ENCODE results near the gene PIP4P1. TPM values are rescaled to one million over a fixed set of nuclear protein-coding genes. Genes with fewer than 3 reads are reported as not detected.

The PIP4P1 gene
- total and polyA plus RNA-seq, 10 of the 15 experiments (the other 5 are each of a cell fraction or from before 2014, with no cell fraction given), result 19.1 to 47.4 (median 39.7) TPM

DNA sequence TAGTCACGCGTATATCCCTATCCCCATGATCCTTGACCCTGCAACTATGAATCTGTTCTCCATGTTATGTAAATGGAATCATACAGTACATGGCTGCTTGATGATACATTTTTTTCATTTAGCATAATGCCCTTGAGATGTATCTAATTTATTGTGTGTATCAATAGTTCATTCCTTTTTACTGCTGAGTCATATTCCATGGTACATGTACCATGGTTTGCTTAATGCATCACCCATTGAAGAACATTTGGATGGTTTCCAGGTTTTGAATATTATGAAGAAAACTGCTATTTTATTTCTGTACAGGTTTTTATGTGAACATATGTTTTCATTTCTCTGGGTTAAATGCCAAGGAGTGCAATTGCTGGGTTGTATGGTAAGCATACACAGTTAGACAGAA, 40.1 kb upstream of the PIP4P1 start:
- ATAC-seq (no peak), FAIRE-seq (no peak)
- RAD21 ChIA-PET (ENCODE audit: unreplicated experiment), result no interaction called here

More for the DNA sequence above, 40.1 kb upstream of the PIP4P1 start:
- no TSS peak for BruUV-seq (replicated peaks)
- no peak overlapping the region for H3K9ac ChIP-seq (ENCODE audit: control insufficient read depth, insufficient read depth, low read length)
- no peaks in the 10 kb centered on the region for H3K79me2 ChIP-seq (ENCODE audit: control insufficient read depth, insufficient read depth, low read length)
- H3K27me3 ChIP-seq (replicated peaks in 1 of 2; ENCODE audit: control insufficient read depth in 2 of 2, insufficient read depth in 2 of 2, low read length in 1 of 2), result no peaks in the 10 kb centered on the region
- SMC1A ChIA-PET (ENCODE audit: uncharacterized antibody, unreplicated experiment), result no interaction called here
- POLR2A ChIA-PET, result no interaction called here
- CTCF ChIA-PET, result no interaction called here
- WGBS (ENCODE audit: insufficient coverage, insufficient replicate concordance, low lambda C conversion rate, missing lambda C conversion rate), result 94% methylated on average over 2 of the region's 2 CpGs
- no peaks in the 10 kb centered on the region for H4K20me1 ChIP-seq (ENCODE audit: control insufficient read depth, insufficient read depth)
- H3K4me1 ChIP-seq (ENCODE audit: control insufficient read depth, insufficient read depth, low read length), result peaks cover 8% of the 10 kb centered on the region; the same call in 1 of the 2 replicates
- no peak overlapping the region for H3K4me2 ChIP-seq (ENCODE audit: control insufficient read depth, insufficient read depth)
- intact Hi-C loops (cut with micrococcal nuclease; ENCODE audit: unreplicated experiment) (no loop called here), in situ Hi-C loops (cut with MboI) (no loop called here)
- DNase-seq (ENCODE audit: low read depth, low spot score), result no peak
- no peaks in the 10 kb centered on the region for H3K36me3 ChIP-seq (ENCODE audit: control insufficient read depth in 2 of 2, insufficient read depth in 2 of 2, low read length in 1 of 2)
- H3K9me3 ChIP-seq (replicated peaks; ENCODE audit: control insufficient read depth, insufficient read depth, low read length), result no peaks in the 10 kb centered on the region; the same call in 2 of the 3 replicates
- TF ChIP-seq KAT2A (conservative IDR thresholded peaks at IDR 0.05; ENCODE audit: control insufficient read depth, low read depth, low read length) (no peak), PML (IDR thresholded peaks at IDR 0.05; ENCODE audit: low read length) (no peak), RELA (IDR thresholded peaks at IDR 0.05; ENCODE audit: borderline replicate concordance, partially characterized antibody) (no peak), YY1 (IDR thresholded peaks at IDR 0.05; ENCODE audit: low read depth, low read length) (no peak), TBL1XR1 (IDR thresholded peaks at IDR 0.05; ENCODE audit: low read depth, low read length) (no peak), SRF (IDR thresholded peaks at IDR 0.05; ENCODE audit: low read depth in 2 of 2, low read length in 2 of 2) (no peak), EED (IDR thresholded peaks at IDR 0.05; ENCODE audit: low read depth) (no peak), SUPT20H (IDR thresholded peaks at IDR 0.05; ENCODE audit: borderline replicate concordance, control insufficient read depth, low read depth, low read length) (no peak), ZSCAN29 (IDR thresholded peaks at IDR 0.05) (no peak), ZNF622 (IDR thresholded peaks at IDR 0.05) (no peak), HSF1 (IDR thresholded peaks at IDR 0.05; ENCODE audit: low read depth, low read length) (no peak), STAT1 (conservative IDR thresholded peaks at IDR 0.05) (no peak), RFX5 (IDR thresholded peaks at IDR 0.05; ENCODE audit: low read depth, low read length) (no peak), BRCA1 (IDR thresholded peaks at IDR 0.05; ENCODE audit: low read depth, low read length) (no peak), IKZF1 (conservative IDR thresholded peaks at IDR 0.05) (no peak), MEF2B (IDR thresholded peaks at IDR 0.05; ENCODE audit: partially characterized antibody, poor library complexity, severe bottlenecking) (no peak)
- TF ChIP-seq, protein P1, sequence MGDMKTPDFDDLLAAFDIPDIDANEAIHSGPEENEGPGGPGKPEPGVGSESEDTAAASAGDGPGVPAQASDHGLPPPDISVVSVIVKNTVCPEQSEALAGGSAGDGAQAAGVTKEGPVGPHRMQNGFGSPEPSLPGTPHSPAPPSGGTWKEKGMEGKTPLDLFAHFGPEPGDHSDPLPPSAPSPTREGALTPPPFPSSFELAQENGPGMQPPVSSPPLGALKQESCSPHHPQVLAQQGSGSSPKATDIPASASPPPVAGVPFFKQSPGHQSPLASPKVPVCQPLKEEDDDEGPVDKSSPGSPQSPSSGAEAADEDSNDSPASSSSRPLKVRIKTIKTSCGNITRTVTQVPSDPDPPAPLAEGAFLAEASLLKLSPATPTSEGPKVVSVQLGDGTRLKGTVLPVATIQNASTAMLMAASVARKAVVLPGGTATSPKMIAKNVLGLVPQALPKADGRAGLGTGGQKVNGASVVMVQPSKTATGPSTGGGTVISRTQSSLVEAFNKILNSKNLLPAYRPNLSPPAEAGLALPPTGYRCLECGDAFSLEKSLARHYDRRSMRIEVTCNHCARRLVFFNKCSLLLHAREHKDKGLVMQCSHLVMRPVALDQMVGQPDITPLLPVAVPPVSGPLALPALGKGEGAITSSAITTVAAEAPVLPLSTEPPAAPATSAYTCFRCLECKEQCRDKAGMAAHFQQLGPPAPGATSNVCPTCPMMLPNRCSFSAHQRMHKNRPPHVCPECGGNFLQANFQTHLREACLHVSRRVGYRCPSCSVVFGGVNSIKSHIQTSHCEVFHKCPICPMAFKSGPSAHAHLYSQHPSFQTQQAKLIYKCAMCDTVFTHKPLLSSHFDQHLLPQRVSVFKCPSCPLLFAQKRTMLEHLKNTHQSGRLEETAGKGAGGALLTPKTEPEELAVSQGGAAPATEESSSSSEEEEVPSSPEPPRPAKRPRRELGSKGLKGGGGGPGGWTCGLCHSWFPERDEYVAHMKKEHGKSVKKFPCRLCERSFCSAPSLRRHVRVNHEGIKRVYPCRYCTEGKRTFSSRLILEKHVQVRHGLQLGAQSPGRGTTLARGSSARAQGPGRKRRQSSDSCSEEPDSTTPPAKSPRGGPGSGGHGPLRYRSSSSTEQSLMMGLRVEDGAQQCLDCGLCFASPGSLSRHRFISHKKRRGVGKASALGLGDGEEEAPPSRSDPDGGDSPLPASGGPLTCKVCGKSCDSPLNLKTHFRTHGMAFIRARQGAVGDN (IDR thresholded peaks at IDR 0.05), result no peak
- TF ChIP-seq, protein P2, sequence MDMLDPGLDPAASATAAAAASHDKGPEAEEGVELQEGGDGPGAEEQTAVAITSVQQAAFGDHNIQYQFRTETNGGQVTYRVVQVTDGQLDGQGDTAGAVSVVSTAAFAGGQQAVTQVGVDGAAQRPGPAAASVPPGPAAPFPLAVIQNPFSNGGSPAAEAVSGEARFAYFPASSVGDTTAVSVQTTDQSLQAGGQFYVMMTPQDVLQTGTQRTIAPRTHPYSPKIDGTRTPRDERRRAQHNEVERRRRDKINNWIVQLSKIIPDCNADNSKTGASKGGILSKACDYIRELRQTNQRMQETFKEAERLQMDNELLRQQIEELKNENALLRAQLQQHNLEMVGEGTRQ (IDR thresholded peaks at IDR 0.05; ENCODE audit: borderline replicate concordance, low read depth, low read length), result no peak
- H3K4me3 ChIP-seq, result no peak overlapping the region
- no peak overlapping the region for H2AFZ ChIP-seq (ENCODE audit: control insufficient read depth, low read depth, low read length)
- H3K27ac ChIP-seq (ENCODE audit: control insufficient read depth, insufficient read depth), result no peak overlapping the region
